HepG2 (cell line): Measurements from ENCODE around the gene MSANTD1. TPM values are rescaled to one million over a fixed set of nuclear protein-coding genes. Genes with fewer than 3 reads are reported as not detected.

ENCODE experiments used
- CEBPB ChIP-seq: IDR thresholded peaks from 2 replicates; pipeline ENCODE4 v1.6.1; 2011; ENCODE audit warnings: low read depth, low read length, improper control_type of control experiment, borderline replicate concordance
- CENPT ChIP-seq: sonication (generic); formaldehyde crosslinking; IDR thresholded peaks from 2 replicates; pipeline ENCODE4 v1.8.0; 2022; ENCODE audit warnings: low read depth, mild to moderate bottlenecking, moderate library complexity, missing genetic modification reagents
- KLF15 ChIP-seq: sonication (generic); formaldehyde crosslinking; IDR thresholded peaks from 2 replicates; pipeline ENCODE4 v1.8.1; 2023; ENCODE audit warnings: borderline replicate concordance, mild to moderate bottlenecking, inconsistent platforms, missing genetic modification reagents, mixed read lengths
- MYNN ChIP-seq: sonication (generic); formaldehyde crosslinking; IDR thresholded peaks from 2 replicates; pipeline ENCODE4 v1.4.0; 2020; ENCODE audit warnings: mild to moderate bottlenecking, low read depth, missing genetic modification reagents
- RFX3 ChIP-seq: IDR thresholded peaks from 2 replicates; pipeline ENCODE4 v1.6.1; 2016; ENCODE audit warnings: missing biosample characterization, missing genetic modification reagents
- RNF2 ChIP-seq: fragments of 450-650 bp; conservative IDR thresholded peaks from 2 replicates; pipeline ENCODE4 v1.6.1; 2016; ENCODE audit warnings: low read depth
- TAF1 ChIP-seq: sonication (generic); formaldehyde crosslinking; IDR thresholded peaks from 2 replicates; pipeline ENCODE4 v1.4.0; 2020; ENCODE audit warnings: missing genetic modification reagents
- ZNF280B ChIP-seq: sonication (generic); formaldehyde crosslinking; IDR thresholded peaks from 2 replicates; pipeline ENCODE4 v1.5.0; 2020; ENCODE audit warnings: missing genetic modification reagents, mild to moderate bottlenecking, borderline replicate concordance
- ZNF572 ChIP-seq: sonication (generic); formaldehyde crosslinking; IDR thresholded peaks from 2 replicates; pipeline ENCODE4 v1.5.1; 2020; ENCODE audit warnings: mild to moderate bottlenecking, missing genetic modification reagents
- ZNF619 ChIP-seq: sonication (generic); formaldehyde crosslinking; IDR thresholded peaks from 2 replicates; pipeline ENCODE4 v1.4.0; 2020; ENCODE audit warnings: mild to moderate bottlenecking, missing genetic modification reagents
- ZNF724P ChIP-seq: sonication (generic); formaldehyde crosslinking; IDR thresholded peaks from 2 replicates; pipeline ENCODE4 v1.8.0; 2022; ENCODE audit warnings: missing genetic modification reagents, borderline replicate concordance
- ZNF761 ChIP-seq: sonication (generic); formaldehyde crosslinking; conservative IDR thresholded peaks from 2 replicates; pipeline ENCODE4 v1.4.0; 2020; ENCODE audit warnings: mild to moderate bottlenecking, missing genetic modification reagents
- ZNF773 ChIP-seq: sonication (generic); formaldehyde crosslinking; IDR thresholded peaks from 2 replicates; pipeline ENCODE4 v1.4.0; 2020; ENCODE audit warnings: missing genetic modification reagents, borderline replicate concordance
- ZNF879 ChIP-seq: sonication (generic); formaldehyde crosslinking; IDR thresholded peaks from 2 replicates; pipeline ENCODE4 v1.8.1; 2023; ENCODE audit warnings: missing genetic modification reagents
- ZNF891 ChIP-seq: sonication (generic); formaldehyde crosslinking; IDR thresholded peaks from 2 replicates; pipeline ENCODE4 v1.5.0; 2020; ENCODE audit warnings: mild to moderate bottlenecking, missing genetic modification reagents
- polyA plus RNA-seq, 8 experiments: library from polyadenylated mRNA; depleted of rRNA in 3 of 8; stranded (reverse) in 7 of 8; unstranded in 1 of 8; fragments of >200 nt; fragmentation: Illumina TruSeq in 4 of 8; extraction: Trizol in 4 of 8; gene quantifications; 2 replicates each; pipeline versions ENCODE4 v1.2.1 to v1.2.3, GENCODE V29; 2011 to 2016; ENCODE audit warnings: low read depth in 4 of 8, missing spikeins in 1 of 8, mixed read lengths in 1 of 8; ENCODE audit not compliant: insufficient read depth in 1 of 8
- total RNA-seq, 5 experiments: library from RNA; depleted of rRNA; stranded (reverse); fragments of >200 nt; fragmentation: Illumina TruSeq; extraction: Trizol; gene quantifications; 2 replicates each; pipeline ENCODE4 v1.2.3, GENCODE V29; 2016; ENCODE audit warnings: low read depth in 1 of 5
- TF ChIP-seq, protein P1 (sequence below): sonication (generic); formaldehyde crosslinking; IDR thresholded peaks from one replicate; pipeline ENCODE4 v1.5.1; 2020; ENCODE audit warnings: mild to moderate bottlenecking, missing genetic modification reagents; ENCODE audit errors: not compliant biosample characterization
- TF ChIP-seq, protein P2 (sequence below): IDR thresholded peaks from 2 replicates; pipeline ENCODE4 v1.6.1; 2016; ENCODE audit warnings: missing biosample characterization, missing genetic modification reagents, low read depth
- TF ChIP-seq, protein P3 (sequence below): IDR thresholded peaks from 2 replicates; pipeline ENCODE4 v1.6.1; 2018; ENCODE audit warnings: missing genetic modification reagents

Gene MSANTD1
- total and polyA plus RNA-seq, 2 of the 13 experiments (the other 11 are each of a cell fraction or from before 2014, with no cell fraction given), result 0.22 to 0.40 TPM

DNA sequence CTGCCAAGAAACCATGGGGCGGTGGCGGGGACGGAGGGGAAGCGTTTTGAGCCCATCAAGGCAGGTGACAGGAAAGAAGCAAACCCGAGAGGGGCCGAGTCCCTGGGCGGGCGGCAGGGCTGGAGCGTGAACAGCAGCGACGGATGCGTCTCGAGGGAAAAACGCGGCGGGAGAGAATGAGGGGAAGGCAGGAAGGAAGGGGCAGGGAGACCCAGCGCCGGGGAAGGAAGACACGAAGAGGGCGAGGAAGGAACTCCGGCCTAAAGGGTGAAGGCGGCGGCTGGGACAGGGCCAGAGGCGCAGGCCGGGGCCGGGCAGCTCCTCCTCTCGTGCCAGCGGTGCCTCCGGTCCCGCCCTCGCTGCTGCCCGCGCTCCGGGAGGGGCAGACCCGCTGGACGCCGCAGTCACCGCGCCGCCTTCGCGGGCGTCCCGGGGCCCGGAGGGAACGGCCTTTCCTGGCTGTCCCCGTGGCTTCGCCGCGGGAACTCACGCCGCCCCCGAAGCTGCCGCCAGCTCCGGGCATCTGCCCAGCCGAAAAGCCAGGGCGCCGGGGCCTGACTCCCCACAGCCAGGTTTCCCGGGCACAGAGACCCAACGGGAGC is 43.1 kb downstream of the MSANTD1 start (continued):
- TF ChIP-seq, protein P1, sequence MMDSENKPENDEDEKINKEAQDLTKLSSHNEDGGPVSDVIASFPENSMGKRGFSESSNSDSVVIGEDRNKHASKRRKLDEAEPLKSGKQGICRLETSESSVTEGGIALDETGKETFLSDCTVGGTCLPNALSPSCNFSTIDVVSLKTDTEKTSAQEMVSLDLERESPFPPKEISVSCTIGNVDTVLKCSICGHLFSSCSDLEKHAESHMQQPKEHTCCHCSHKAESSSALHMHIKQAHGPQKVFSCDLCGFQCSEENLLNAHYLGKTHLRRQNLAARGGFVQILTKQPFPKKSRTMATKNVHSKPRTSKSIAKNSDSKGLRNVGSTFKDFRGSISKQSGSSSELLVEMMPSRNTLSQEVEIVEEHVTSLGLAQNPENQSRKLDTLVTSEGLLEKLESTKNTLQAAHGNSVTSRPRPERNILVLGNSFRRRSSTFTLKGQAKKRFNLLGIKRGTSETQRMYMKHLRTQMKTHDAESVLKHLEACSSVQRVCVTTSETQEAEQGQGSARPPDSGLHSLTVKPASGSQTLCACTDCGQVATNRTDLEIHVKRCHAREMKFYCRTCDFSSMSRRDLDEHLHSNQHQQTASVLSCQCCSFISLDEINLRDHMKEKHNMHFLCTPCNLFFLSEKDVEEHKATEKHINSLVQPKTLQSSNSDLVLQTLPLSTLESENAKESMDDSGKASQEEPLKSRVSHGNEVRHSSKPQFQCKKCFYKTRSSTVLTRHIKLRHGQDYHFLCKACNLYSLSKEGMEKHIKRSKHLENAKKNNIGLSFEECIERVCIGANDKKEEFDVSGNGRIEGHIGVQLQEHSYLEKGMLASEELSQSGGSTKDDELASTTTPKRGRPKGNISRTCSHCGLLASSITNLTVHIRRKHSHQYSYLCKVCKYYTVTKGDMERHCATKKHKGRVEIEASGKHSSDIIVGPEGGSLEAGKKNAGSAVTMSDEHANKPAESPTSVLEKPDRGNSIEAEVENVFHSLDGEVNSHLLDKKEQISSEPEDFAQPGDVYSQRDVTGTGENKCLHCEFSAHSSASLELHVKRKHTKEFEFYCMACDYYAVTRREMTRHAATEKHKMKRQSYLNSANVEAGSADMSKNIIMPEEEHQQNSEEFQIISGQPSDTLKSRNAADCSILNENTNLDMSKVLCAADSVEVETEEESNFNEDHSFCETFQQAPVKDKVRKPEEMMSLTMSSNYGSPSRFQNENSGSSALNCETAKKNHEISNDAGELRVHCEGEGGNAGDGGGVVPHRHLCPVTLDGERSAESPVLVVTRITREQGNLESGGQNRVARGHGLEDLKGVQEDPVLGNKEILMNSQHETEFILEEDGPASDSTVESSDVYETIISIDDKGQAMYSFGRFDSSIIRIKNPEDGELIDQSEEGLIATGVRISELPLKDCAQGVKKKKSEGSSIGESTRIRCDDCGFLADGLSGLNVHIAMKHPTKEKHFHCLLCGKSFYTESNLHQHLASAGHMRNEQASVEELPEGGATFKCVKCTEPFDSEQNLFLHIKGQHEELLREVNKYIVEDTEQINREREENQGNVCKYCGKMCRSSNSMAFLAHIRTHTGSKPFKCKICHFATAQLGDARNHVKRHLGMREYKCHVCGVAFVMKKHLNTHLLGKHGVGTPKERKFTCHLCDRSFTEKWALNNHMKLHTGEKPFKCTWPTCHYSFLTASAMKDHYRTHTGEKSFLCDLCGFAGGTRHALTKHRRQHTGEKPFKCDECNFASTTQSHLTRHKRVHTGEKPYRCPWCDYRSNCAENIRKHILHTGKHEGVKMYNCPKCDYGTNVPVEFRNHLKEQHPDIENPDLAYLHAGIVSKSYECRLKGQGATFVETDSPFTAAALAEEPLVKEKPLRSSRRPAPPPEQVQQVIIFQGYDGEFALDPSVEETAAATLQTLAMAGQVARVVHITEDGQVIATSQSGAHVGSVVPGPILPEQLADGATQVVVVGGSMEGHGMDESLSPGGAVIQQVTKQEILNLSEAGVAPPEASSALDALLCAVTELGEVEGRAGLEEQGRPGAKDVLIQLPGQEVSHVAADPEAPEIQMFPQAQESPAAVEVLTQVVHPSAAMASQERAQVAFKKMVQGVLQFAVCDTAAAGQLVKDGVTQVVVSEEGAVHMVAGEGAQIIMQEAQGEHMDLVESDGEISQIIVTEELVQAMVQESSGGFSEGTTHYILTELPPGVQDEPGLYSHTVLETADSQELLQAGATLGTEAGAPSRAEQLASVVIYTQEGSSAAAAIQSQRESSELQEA (CRISPR knock-in tag), result no peak
- TF ChIP-seq ZNF761 (CRISPR knock-in tag), result peak; percentile 88
- no peak for TF ChIP-seq ZNF280B
- TF ChIP-seq RNF2, result no peak
- TF ChIP-seq TAF1 (CRISPR knock-in tag), result no peak
- no peak for TF ChIP-seq CEBPB
- TF ChIP-seq ZNF572 (CRISPR knock-in tag), result no peak
- no peak for TF ChIP-seq RFX3 (CRISPR knock-in tag)
- no peak for TF ChIP-seq CENPT (CRISPR knock-in tag)
- TF ChIP-seq KLF15, result no peak
- TF ChIP-seq MYNN (CRISPR knock-in tag), result no peak
- TF ChIP-seq, protein P2, sequence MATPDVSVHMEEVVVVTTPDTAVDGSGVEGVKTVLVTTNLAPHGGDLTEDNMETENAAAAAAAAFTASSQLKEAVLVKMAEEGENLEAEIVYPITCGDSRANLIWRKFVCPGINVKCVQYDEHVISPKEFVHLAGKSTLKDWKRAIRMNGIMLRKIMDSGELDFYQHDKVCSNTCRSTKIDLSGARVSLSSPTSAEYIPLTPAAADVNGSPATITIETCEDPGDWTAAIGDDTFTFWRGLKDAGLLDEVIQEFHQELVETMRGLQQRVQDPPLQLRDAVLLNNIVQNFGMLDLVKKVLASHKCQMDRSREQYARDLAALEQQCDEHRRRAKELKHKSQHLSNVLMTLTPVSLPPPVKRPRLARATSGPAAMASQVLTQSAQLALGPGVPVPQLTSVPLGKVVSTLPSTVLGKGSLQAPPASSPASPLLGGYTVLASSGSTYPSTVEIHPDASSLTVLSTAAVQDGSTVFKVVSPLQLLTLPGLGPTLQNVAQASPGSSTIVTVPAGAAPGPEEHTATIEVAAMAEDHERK (CRISPR knock-in tag), result no peak
- TF ChIP-seq ZNF724P (CRISPR knock-in tag), result no peak
- TF ChIP-seq ZNF879 (CRISPR knock-in tag), result peak; percentile 12; the same call in 1 of the 2 replicates
- no peak for TF ChIP-seq ZNF891 (CRISPR knock-in tag)
- TF ChIP-seq ZNF773 (CRISPR knock-in tag), result peak; percentile 64; the same call in 1 of the 2 replicates
- no peak for TF ChIP-seq ZNF619
- TF ChIP-seq, protein P3, sequence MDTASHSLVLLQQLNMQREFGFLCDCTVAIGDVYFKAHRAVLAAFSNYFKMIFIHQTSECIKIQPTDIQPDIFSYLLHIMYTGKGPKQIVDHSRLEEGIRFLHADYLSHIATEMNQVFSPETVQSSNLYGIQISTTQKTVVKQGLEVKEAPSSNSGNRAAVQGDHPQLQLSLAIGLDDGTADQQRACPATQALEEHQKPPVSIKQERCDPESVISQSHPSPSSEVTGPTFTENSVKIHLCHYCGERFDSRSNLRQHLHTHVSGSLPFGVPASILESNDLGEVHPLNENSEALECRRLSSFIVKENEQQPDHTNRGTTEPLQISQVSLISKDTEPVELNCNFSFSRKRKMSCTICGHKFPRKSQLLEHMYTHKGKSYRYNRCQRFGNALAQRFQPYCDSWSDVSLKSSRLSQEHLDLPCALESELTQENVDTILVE (CRISPR knock-in tag), result 0 out of 2 replicates have a peak, but pooled peaks have one; percentile 1
